ENCODE results near the gene SLFNL1.

SLFNL1 gene

DNA sequence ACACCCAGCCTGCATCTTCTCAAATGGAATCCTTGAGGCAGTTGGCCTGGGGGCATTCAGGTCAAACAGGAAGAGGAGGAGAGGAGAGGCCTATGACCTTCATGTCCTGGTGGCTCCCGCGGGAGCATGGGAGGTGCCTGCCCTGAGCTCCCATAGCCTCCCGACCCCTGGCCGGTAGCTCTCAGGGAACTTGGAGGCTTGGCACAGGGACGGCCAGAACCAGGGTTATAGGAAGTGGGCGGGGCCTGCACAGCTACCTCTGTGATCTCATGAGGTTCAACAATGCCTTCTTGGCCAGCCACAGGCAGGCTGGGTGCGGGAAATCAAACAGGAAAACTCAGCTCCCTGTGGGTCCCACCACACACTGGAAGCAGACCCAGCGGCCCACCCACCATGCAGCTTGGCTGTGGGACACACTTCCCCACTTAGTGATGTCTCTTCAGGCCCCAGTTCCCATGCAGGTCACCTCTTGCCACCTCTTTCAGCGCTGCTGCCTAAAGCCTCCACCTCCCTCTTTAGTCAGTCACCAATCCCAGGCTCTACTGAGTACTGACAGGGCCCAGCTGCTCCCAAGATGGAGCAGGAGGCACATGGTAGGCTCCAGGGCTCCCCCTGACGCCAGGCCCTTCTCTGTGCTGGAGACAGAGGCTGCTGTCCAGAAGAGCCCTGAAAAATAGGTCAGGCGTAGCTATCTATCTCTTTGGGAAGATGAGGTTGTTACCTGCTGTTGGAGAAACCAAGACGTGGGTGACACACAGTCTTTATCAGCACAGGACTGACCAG, at the start of gene SLFNL1:
TSS of gene SLFNL1 (minus strand) at position 200 of the 783 bp plus-strand sequence. CDS start 1,065 bp downstream, outside the sequence.
- no peak for DNase-seq

DNA sequence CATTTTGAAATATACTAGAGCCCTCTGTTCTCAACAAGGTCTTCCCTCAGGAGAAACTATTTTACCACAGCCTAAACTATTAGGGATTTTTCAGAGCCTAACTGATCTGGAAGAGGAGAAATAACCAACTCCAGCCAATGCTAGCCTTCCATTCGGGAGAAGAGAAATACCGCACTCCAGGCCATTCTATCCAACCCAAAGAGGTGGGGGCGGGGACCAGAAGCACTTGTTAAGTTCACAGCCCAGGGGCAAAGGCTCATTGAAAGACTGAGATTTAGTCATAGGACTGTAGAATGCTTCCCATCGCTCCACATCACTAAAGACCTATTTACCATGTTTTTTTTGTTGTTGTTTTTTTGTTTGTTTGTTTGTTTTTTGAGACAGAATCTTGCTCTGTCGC, 35.4 kb upstream of the SLFNL1 start:
- DNase-seq: no peak

DNA sequence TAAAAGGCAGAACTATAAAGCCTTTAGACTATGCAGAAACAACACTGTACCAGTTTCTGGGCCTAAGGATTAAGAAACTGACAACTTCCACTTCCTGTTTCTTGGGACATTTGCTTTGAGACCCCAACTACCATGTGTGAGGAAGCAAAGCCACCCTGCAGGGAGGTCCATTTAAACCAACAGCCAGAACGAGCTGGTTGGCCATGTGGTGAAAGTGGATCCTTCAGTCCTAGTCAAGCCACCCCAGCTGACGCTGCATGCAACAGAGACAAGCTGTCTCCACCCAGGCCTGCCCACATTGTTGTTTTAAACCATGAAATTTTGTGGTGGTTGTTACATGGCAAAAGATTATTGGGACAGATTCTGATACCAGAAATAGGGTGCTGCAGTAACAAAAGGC, 31.8 kb upstream of the SLFNL1 start:
- DNase-seq: no peak

DNA sequence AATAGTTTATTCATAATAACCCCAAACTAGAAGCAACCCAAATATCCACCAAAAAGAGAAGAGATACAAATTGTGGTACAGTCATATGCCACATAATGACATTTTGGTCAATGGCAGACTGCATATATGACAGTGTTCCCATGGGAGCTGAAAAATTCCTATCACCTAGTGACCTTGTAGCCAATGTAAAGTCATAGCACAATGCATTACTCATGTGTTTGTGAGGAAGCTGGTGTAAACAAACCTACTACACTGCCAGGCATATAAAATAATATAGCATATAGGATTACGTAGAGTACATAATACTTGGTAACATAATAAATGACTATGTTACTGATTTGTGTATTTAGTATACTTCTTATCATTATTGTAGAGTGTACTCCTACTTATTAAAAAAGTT, 29.5 kb upstream of the SLFNL1 start:
- DNase-seq: no peak

DNA sequence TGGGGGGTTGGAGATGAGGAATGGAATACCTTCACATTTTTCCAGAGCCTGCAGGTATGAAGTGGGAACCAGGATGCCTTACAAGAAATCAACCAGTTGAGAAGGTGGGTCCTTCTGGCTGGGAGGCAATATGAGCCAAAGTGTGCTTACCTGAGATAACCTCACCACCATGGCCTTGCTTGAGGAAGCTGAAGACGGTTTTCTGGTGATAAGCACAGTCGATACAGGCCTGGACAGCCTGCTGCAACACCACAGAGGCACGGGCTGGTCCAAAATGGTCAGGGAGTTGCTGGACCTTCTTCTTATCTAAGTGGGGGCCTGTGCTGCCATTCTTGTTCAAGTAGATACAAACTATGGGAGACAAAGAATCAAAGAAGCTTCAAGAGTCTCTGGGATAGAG, 27.0 kb upstream of the SLFNL1 start:
- DNase-seq: no peak

DNA sequence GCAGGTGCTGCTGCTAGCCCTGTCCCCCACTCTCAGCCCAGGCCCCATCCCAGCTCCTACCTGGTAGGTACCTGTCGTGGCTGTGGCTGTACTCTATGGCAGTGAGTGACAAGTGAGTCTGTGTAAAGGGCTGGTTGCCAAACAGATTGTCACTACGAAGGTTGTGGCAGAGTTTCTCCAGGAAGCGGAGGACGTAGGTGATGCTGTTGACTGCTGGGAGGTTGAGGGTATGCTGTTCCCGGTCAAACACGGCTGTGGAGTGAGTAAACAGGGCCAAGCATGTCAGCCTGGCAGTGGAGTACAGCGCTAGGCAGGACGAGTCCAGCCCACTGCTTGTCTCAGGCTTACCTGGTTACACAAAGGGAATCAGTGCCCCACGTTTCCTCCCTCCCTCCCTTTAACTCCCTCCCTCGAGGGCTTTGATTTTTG, 24.8 kb upstream of the SLFNL1 start:
- no peak for DNase-seq

DNA sequence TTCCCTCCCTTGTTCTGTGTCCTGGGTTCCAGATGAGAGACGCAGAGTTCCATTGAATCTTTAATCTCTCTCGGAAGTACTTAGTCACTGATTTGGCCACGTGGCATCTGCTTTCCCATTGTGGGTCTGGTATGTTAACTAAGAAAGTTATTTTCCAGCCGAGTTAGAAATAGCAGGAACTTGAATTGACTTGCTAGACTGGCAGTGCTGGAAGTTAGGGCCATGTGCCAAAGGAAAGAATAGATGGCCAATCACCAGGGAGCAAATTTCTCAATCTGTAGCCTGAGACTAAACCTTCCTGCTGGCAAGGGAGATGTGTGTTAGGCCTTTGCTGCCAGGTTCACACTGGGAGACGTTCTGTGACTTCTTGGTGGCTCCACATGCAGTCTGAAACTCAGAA, 24.2 kb upstream of the SLFNL1 start:
- DNase-seq: no peak

DNA sequence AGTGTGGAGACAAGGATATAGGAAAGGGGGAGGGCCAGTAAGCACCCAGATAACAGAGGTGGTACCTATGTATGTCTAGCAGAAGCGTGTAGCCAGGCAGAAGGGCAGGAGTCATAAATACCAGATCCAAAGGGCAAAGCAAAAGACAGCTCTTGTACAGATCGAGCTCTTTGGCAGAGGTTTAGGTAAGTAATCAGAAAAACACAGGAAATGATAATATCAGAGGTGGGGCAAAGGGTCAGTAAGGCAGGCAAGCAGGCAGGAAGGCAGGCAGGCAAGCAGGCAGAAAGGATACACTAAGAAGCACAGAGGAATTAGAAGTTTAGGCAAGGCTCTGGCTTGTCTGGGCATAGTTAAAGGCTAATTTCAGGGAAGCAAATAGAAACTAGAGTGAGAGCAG, 22.7 kb upstream of the SLFNL1 start:
- DNase-seq: no peak

DNA sequence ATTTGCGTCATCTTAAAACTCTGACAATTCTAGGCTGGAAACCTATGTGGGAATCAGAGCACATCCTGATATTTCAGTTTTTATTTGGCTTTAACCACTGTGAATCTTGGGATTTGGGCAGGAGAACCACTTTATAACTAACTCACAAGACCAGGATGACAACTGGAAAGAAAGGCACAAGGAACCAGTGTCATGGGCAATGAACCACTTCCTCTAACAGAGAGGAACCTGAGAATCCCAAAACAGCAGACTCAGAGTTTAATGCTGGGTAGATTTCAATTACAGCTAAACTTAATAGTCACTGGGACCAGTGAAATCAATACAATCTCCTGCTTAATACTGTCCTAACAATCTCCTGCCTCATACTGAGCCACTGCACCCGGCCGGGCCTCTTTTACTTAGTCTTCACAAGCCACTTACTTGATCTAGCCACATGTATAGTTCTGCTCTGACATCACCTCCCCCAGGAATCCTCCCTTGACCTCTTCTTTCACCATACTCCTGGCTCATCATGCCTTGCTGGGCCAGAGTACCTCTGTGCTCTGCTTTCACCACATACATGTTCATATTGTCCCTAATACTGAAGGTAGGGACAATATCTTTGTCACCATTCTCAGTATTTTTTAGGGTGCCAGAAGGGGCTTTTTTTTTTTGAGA, 20.2 kb upstream of the SLFNL1 start:
- DNase-seq: no peak

DNA sequence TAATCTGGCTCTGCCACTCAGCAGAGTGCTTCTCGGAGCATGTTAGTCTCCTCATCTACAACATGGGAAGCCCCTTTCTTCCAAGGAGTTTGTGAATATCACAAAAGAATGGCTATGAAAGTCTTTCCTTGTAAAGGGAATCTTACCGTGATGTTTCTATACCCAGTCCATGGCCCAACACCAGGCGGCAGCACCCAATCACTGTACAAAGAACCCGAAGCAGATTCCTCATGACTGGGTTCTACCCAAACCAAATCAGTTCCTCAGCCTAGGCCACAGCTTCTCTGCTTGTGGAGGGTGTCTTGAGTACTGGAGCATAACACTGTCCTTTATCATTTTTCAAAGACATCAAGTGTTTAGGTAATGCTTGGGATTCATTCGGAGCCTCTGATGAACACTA, 16.6 kb upstream of the SLFNL1 start:
- no peak for DNase-seq

DNA sequence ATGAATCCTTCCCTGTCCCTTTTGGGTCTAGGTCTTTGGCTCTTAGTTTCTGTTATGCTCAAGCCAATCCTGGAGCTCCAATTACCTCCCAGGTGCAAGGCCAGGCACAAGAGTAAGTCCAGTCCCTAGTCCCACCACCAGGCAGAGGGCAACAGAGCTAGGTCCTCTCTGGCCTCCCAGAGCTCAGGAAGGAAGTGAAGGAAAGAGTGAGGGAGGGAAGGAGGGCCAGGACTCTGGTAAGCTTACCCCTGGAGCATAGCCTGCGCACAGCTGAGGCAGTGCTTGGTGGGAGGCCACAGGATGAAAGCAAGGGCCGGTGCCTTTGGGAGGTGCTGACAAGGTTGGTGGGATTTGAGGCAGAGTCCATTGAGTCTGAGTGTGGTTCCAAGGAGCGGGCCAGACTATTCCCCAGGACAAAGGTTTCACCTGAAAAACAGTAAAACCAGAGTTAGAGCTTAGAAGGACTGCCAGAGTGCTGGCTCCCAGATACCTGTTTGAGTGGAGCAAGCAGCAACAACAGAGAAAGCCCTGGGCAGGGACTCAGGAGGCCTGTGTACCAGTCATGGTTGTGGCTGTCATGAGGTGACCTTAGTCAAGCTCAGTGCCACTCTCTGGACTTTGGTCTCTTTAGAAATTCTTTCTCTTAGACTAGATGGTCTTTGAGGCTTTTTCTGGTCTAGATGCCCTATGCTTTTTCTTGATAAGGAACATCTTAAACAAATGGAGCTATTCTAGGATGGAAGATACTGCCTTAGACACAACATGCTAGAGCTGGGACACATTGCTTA, 15.8 kb upstream of the SLFNL1 start:
- no peak for DNase-seq

DNA sequence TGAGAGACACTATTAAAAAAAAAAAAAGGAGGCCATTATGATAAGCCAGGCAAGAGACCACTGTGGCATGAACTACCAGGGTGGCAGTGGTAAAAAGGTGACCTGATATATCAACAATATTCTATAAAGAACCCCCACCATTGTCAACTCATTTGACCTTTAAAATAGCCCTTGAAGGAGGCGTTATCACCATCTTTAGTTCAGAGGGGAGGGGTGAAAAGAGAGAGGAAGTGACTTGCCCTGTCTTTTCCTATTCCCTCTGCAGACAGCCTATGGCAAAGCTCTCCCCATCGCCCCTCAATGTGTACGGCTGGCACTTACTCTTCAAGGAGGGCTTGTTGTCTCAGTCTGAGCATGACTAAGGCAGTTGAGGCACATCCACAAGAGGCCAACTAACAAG, 11.7 kb upstream of the SLFNL1 start:
- DNase-seq: no peak

DNA sequence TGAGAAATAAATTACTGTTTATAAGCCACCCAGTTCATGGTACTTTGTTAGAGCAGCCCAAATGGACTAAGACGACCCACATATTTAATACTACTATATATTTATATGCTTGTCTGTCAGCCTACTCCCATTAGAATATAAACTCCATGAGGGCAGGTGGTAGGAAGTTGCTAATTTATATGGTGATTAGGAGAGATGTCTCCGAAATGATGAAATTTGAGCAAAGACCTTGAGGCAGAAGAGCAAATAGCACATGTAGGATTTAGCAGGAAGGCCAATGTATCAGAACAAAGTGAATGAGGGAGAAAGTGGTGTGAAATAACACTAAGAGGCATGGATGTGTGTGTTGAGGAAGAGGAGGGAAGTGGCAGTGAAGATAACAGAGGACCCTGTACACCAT, 10.6 kb upstream of the SLFNL1 start:
- DNase-seq: no peak

DNA sequence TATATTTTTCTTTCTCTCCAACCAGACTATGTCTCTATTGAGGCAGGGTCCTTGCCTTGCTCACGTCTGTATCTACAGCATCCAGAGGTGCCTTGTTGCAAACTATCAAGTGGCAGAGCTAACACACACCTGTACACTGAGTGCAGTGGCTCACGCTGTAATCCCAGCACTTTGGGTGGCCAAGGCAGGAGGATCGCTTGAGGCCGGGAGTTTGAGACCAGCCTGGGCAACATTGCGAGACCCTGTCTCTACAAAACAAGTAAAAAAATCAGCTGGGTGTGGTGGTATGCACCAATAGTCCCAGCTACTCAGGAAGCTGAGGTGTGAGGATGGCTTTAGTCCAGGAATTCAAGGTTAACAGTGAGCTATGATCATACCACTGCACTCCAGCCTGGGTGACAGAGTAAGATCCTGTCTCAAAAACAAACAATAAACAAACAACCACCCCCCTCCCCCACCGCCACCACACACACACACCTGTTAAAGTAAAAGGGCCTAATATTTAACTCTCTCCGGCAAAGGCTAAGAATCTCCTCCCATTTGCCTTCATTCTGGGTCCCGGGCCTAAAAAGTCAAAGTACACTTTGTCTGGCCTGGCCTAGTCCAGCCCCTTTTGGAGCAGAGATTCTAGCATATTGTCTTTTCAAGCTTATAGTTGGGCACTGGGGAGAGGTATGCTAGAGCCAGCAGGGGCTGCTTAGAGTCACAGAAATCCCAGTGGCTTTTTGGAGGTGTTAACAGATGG, 9.5 kb upstream of the SLFNL1 start:
- DNase-seq: no peak

DNA sequence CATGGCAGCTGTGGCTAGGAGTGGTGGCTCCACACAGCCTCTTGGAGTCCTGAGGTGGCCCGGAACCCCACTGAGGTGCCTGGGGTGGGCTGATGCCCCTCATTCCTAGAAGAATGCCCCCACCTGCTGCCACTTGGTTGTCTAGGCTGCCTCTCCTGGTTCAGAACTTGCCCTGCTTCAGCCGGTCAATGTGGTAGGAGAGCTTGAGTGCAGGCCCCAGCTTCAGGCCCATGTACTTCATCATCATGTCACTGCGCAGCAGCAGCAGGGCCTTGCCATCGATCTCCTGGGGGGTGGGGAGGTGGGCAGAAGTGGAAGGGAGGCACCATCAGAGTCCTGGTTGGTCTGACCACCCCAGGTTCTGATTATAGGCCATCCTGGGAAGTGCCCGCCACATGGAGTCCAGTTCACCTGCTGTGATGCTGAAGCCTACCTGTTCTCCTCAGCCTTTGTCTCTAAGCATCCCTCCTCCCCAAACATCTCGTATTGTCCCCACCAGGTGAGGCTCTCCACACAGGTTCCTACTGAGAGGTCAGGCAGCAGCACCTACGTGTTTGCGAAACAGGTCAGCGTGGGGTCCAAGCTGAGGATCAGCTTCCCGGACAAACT, 6.6 kb upstream of the SLFNL1 start:
- no peak for DNase-seq

DNA sequence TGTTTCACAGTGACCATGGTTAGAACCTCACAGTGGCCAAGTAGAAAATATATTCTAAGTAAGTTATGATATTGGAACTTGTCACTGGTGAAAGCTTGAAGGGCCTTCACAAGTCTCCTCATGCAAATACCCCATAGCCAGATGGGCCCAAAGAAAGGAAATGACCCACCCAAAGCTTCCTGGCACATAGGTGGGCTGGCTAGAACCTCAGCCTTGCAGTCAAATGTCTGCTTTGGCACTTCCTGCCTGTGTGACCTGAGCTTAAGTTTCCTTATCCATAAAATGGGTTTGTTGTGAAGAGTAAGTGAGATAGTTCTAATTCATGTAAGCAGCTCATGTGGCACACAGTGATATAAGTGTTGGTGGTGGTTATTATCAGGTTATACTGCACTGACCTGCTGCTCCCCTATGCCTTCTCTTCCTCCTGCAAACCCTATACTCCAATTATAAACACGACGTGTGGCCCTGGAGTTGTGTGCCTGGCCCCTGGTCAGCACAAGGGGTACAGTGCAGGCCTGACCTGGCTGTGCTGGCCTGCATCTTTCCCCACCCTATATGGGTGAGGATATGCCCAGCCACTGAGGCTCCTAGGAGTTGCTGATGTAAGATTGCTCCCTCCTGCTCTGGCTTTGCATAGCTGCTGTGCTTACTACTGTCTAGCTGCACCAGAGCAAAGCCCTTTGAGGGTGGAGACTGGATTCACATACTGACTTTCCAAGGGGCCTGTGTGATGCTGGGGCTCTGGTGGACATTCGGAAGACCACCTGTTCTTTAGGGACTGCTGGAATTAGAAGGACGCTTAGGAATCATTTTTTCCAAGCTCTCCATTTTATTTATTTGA, 4.7 kb upstream of the SLFNL1 start:
- no peak for DNase-seq

DNA sequence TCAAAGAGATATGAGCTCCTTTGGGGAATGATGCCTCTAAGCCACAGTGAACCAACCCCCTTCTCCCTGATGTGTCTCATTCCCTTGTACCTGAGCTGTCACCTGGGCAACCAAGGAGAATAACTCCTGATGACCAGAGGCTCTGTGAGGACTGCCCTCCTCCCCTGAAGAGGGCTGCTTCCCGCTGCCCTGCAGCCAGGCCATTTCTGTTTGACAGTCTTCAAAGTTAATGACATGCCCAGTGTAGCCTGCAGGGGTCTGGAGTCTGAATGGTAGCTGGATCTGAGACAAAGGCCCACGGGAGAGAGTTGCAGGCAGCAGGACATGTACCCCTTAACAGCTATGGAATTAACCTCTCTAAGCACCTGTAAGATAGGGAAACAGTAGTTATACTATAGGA, 3.4 kb upstream of the SLFNL1 start:
- DNase-seq: no peak

DNA sequence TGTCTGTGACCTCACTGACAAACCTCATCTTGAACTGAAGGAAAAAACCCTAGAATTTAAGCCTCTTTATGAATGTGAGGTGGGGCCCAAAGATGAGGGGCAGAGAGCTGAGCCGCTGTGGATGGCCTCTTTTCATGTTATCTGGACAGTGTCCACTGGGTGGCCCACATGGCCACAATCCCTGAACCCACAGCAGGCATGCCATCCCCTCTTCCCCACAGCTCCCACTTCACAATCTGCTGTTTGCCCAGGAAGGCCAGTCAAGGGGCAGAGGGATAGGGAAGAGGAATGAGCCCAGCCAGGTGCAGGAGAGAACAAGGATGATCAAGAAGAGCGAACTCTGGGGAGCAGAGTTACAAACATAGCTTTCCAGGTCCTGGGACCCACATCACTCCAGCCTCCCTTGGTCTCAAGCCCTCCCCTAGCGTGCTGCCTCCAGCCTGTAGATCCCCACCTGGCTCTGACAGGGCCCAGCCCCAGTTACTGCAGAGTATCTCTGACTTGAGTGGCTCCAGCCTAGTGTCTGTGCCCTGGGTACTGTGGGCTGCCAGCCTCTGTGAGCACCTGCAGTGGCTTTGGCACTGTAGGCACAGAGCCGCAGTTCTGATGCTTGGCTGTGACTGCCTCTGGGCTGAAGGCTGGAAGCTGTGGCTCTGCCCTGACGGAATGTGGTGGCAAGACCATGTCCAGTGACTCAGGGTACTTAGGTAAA, 1.9 kb upstream of the SLFNL1 start:
- no peak for DNase-seq

DNA sequence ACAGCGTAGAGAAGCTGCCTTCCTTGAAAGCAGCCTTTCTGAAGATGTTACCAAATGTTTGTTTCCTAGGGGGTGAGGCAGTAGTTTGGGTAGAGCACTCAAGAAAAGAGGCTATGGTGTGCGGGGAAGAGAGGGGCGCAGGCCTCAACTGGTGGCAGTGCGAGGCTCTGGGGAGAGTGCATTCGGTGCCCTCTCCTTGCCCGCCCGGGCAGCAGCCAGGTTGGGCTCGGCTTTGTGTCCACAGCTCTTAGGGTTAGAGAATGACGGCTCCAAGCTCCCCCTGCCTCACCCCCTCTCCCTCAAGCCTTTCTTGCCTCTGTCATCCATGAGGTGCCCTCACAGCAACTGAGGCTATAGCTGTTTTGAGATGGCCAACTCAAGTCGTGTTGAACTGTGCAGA, 899 bp upstream of the SLFNL1 start:
- no peak for DNase-seq

DNA sequence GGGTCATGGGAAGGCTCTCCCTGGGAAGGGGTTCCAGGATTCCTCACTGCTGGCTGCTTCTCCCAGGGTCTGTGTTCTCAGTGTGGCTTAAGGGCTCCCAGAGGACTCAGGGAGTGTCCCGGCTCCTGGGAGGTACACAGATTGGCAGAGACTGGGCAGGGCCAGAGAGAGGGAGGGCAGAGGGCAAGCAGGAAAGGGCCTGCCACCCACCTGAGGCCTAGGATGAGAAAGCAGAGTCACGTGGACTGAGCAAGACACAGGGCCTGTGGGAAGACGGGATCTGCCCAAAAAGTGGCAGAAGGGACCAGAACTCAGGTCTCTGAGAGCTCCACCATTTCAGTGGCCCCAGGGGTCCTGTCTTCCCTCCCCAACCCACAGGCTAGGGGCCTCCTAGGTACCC, 871 bp downstream of the SLFNL1 start:
- DNase-seq: no peak

DNA sequence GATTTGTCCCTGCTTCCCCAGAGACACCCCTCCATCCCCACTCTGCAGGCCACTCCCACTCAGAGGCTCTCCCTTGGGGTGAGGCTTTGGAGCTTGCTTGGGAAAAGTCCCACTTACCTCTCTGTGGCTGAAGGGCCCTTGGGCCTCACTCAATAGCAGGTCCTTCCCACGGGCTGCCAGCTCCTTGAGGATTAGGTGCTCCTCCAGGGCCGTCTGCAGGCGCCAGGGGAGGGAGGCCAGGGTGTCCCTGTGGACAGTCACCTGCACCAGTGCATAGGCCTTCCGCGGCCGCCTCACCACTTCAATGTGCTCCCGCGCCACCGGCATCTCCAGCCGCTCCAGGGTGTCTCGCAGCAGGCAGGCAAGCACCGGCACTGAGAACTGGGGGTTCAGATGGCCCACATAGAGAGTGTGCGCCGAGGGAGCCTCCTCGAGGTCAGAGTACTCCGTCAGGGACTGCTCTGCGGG, 1.4 kb downstream of the SLFNL1 start:
- no peak for DNase-seq

Data from retina (tissue), 1 donor.